Measurements from ENCODE around the gene EIPR1.
A peak's percentile ranks its signal among the peaks of the same experiment; 100 is the strongest.

Gene EIPR1

GRCh38 chr2:3309496-3310355, 67.9 kb downstream of the EIPR1 start:
- TF ChIP-seq CTCF (IDR thresholded peaks at IDR 0.05; ENCODE audit: extremely low read depth, missing control alignments) = no peak

GRCh38 chr2:3307901-3308300, 69.7 kb downstream of the EIPR1 start:
- no peak for DNase-seq (ENCODE audit: low spot score)
- no peak for TF ChIP-seq CTCF (IDR thresholded peaks at IDR 0.05; ENCODE audit: extremely low read depth, missing control alignments)

More at GRCh38 chr2:3309496-3310355, 67.9 kb downstream of the EIPR1 start:
- DNase-seq (ENCODE audit: low spot score) = no peak

GRCh38 chr2:3307236-3307635, 70.4 kb downstream of the EIPR1 start:
- no peak for TF ChIP-seq CTCF (IDR thresholded peaks at IDR 0.05; ENCODE audit: extremely low read depth, missing control alignments)
- DNase-seq (ENCODE audit: low spot score) = no peak

- no peak for DNase-seq (ENCODE audit: low spot score)
- TF ChIP-seq CTCF (IDR thresholded peaks at IDR 0.05; ENCODE audit: extremely low read depth, missing control alignments) = no peak
Measured at GRCh38 chr2:3305952-3306351, 71.7 kb downstream of the EIPR1 start.

GRCh38 chr2:3305431-3305830, 72.2 kb downstream of the EIPR1 start:
- no peak for TF ChIP-seq CTCF (IDR thresholded peaks at IDR 0.05; ENCODE audit: extremely low read depth, missing control alignments)
- DNase-seq (ENCODE audit: low spot score) = no peak

- DNase-seq (ENCODE audit: low spot score) = peak; percentile 87
- TF ChIP-seq CTCF (IDR thresholded peaks at IDR 0.05; ENCODE audit: extremely low read depth, missing control alignments) = peak; percentile 93
Measured at GRCh38 chr2:3303583-3304406, 73.8 kb downstream of the EIPR1 start.

Data from GM20000 (cell line).